Fibroblast of pulmonary artery (primary cell): Measurements from ENCODE around the gene CES2.
A peak's percentile ranks its signal among the peaks of the same experiment; 100 is the strongest.

Source experiments
- DNase-seq: peaks from one replicate; pipeline ENCODE4 v3.0.0-alpha.2; 2010; ENCODE audit warnings: low read depth
- H3K4me3 ChIP-seq: replicated peaks from 2 replicates; pipeline ENCODE4 v1.5.1; 2011; ENCODE audit warnings: low read depth, mild to moderate bottlenecking, control low read depth, low read length, moderate library complexity
- CTCF ChIP-seq: IDR thresholded peaks from 2 replicates; pipeline ENCODE4 v1.5.1; 2011; ENCODE audit warnings: mild to moderate bottlenecking, control low read depth, low read length, inconsistent platforms; ENCODE audit errors: missing control alignments

CES2 gene

GRCh38 chr16:66918803-66919568 lies 16.3 kb upstream of the CES2 start, which contains the start of gene CDH16:
TSS of gene CDH16 (minus strand) at chr16:66918885. CDS start at chr16:66918065, 820 bp downstream.
- H3K4me3 ChIP-seq, result no peak within 1 kb of the TSS
- no peak for DNase-seq
- no peak for TF ChIP-seq CTCF

GRCh38 chr16:66919569-66920298 lies 15.6 kb upstream of the CES2 start:
- DNase-seq, result no peak
- no peak for TF ChIP-seq CTCF
- no peak overlapping the region for H3K4me3 ChIP-seq

GRCh38 chr16:66920299-66920590 lies 15.1 kb upstream of the CES2 start:
- no peak for TF ChIP-seq CTCF
- no peak overlapping the region for H3K4me3 ChIP-seq
- DNase-seq, result no peak

- no peak overlapping the region for H3K4me3 ChIP-seq
- no peak for TF ChIP-seq CTCF
Measured at GRCh38 chr16:66920924-66921680, 14.2 kb upstream of the CES2 start.

GRCh38 chr16:66921729-66922450 lies 13.4 kb upstream of the CES2 start:
- no peak for TF ChIP-seq CTCF
- no peak overlapping the region for H3K4me3 ChIP-seq
- DNase-seq, result no peak

More at GRCh38 chr16:66920924-66921680, 14.2 kb upstream of the CES2 start:
- DNase-seq, result no peak

- no peak for TF ChIP-seq CTCF
- H3K4me3 ChIP-seq, result no peak overlapping the region
- peak; percentile 69 for DNase-seq
Measured at GRCh38 chr16:66923247-66923731, 12.0 kb upstream of the CES2 start.
